GM21576 (cell line): ENCODE measurements around the gene ZMIZ1.
A peak's percentile ranks its signal among the peaks of the same experiment; 100 is the strongest.

ENCODE experiments used
- ATAC-seq: cut with Tn5 transposase; IDR thresholded peaks from one replicate; pipeline ENCODE4 v1.9.1; 2021; ENCODE audit warnings: mild to moderate bottlenecking, moderate library complexity; ENCODE audit not compliant: unreplicated experiment

Gene ZMIZ1

DNA sequence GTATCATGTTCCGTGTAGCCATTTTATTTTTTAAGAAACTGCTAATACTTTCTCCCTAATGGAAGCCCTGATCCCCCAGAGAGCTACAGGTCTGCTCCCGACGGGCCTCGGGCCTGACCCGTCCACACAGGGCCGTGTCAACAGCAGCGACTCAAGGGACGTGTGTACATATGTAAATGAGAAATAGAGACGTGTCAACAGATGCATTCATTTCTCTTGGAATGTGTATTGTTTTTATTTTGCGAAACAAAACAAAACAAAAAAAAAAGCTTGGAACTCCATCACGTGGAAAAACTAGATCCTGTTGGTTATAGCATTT, 246.8 kb downstream of the ZMIZ1 start:
- no peak for ATAC-seq

GRCh38 chr10:79316671-79317431, 248.1 kb downstream of the ZMIZ1 start:
- ATAC-seq: peak; percentile 78

GRCh38 chr10:79318369-79318768, 249.6 kb downstream of the ZMIZ1 start:
- ATAC-seq: no peak

DNA sequence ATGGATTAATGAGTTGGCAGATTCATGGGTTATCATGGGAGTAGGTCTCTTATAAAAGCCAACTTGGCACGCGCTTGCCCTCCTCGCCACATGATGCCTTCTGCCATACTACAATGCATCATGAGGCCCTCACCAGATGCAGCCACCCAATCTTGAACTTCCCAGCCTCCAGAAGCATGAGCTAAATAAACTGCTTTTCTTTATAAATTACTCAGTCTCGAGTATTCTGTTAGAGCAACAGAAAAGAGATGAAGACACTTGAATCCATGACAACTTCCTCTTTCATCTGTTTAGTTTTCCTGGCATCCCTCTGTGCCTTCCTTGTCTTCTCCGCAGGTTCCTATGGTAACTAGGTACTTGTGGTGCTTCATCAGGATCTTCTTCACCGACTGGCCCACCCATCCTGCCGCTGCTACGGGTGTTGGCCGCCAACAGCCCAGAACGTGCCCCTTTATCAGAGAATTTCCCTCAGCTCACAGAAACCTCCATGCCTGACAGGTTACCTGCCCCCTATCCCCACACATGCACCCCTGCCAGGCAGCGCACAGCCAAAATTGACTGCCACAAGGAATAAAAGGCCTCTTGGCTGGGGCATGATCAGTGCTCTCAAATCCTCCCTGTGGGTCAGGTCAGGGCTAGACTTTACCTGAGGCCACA, 250.5 kb downstream of the ZMIZ1 start:
- ATAC-seq: no peak

- no peak for ATAC-seq
These were observed 251.6 kb downstream of the ZMIZ1 start for GRCh38 chr10:79320316-79320715.

GRCh38 chr10:79320820-79321493, 252.2 kb downstream of the ZMIZ1 start:
- ATAC-seq: no peak

DNA sequence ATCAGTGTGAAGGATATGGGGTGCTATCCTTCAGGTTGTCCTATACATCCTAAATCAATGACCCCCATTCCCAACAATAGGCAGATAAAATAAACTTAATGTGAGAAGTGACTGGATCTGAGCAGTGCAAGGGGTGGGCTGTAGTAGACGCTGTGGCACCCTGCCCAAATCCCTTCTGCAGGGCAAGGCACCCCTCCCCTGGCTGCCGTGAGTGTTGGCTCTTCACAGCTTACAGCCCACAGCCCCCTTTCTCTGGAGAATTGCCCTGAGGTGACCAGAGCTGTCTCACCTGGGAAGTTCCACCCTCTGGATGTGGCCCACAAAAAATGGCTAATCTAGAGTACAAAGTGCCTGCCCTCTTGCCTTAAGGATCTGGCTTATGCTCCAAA, 252.7 kb downstream of the ZMIZ1 start:
- no peak for ATAC-seq

GRCh38 chr10:79321951-79322350, 253.2 kb downstream of the ZMIZ1 start:
- no peak for ATAC-seq

- peak; percentile 44 for ATAC-seq
These were observed 254.1 kb downstream of the ZMIZ1 start for GRCh38 chr10:79322616-79323543.

- ATAC-seq: no peak
These were observed 254.8 kb downstream of the ZMIZ1 start for GRCh38 chr10:79323602-79324001.

- no peak for ATAC-seq
These were observed 255.4 kb downstream of the ZMIZ1 start for GRCh38 chr10:79324032-79324695.

DNA sequence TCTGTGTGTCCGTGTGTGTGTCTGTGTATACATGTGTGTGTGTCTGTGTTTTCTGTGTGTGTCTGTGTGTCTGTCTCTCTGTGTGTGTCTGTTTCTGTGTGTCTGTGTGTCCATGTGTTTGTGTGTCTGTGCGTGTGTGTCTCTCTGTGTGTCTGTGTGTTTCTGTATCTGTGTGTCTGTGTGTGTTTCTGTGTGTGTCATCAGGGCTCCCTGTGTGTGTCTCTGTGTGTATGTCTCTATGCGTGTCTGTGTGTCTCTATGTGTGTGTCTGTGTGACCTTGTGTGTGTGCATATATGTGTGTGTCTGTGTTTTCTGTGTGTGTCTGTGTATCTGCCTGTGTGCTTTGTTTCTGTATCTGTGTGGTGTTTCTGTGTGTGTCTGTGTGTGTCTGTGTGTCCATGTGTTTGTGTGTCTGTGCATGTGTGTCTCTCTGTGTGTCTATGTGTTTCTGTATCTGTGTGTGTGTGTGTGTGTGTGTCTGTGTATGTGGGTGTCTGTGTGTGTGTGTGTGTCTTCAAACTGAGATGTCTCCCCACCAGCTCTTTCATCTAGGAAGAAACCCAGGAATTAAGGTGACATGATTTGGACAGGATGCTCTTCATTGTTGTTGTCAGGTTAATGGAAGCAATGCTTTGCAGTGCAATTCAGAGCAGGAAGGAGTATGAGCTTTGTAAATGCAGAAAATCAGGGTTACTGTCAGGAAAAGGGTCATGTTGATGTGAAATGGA, 257.8 kb downstream of the ZMIZ1 start:
- no peak for ATAC-seq

- ATAC-seq: peak; percentile 45
These were observed 258.3 kb downstream of the ZMIZ1 start for GRCh38 chr10:79327090-79327457.

- ATAC-seq: no peak
These were observed 259.5 kb downstream of the ZMIZ1 start for GRCh38 chr10:79328147-79328701.

GRCh38 chr10:79328737-79329504, 260.2 kb downstream of the ZMIZ1 start:
- no peak for ATAC-seq

GRCh38 chr10:79329529-79329928, 260.8 kb downstream of the ZMIZ1 start:
- no peak for ATAC-seq

DNA sequence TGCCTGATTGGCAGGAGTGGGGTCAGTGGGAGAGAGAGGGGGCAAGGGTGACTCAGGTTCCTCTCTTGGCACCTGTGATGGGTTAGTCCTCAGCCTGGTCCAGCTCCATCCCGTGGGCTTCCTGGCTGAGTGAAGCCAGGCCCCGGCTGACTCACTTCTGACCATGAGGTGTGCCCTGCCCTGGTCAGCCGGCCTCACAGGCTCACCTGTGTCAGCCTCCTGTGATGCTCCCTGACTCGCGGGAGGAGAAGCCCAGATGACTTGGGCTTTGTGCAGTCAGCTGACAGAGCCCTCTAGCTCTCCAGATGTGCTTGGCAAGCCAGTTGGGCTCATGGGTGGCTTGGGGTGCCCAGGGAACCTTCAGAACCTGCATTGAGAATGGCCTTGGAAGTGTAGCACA, 262.5 kb downstream of the ZMIZ1 start:
- ATAC-seq: peak; percentile 2

- ATAC-seq: peak; percentile 78
These were observed 262.9 kb downstream of the ZMIZ1 start for GRCh38 chr10:79331709-79332108.
